Transverse colon (tissue), 4 donors: Measurements from ENCODE around the gene AIFM2.

Experiments used
- CTCF ChIP-seq, 5 experiments: fragments of 200-600 bp in 3 of 5; fragments of 450-650 bp in 2 of 5; sonication (generic) in 3 of 5; IDR thresholded peaks; 1 replicate in 2 of 5; 2 replicates in 3 of 5; pipeline ENCODE4 v1.5.1; 2016 to 2017; ENCODE audit warnings: antibody characterized with exemption in 5 of 5, inconsistent platforms in 3 of 5, mild to moderate bottlenecking in 2 of 5, moderate library complexity in 1 of 5
- EP300 ChIP-seq: sonication (generic); formaldehyde crosslinking; IDR thresholded peaks from one replicate; pipeline ENCODE4 v1.6.1; 2017; ENCODE audit warnings: antibody characterized with exemption, low read depth
- POLR2A ChIP-seq: fragments of 450-650 bp; IDR thresholded peaks from one replicate; pipeline ENCODE4 v1.6.1; 2016; ENCODE audit warnings: antibody characterized with exemption, mild to moderate bottlenecking, moderate library complexity
- POLR2AphosphoS5 ChIP-seq, 3 donors: sonication (generic); formaldehyde crosslinking; IDR thresholded peaks; one replicate each; pipeline ENCODE4 v1.6.1; 2016; ENCODE audit warnings: antibody characterized with exemption in 3 of 3

GRCh38 chr10:70132098-70133029 is at the start of gene AIFM2:
- TF ChIP-seq CTCF (IDR thresholded peaks at IDR 0.05) (peak in 2 of 5 experiments; percentile 5 to 39), POLR2A (peak; percentile 86), POLR2AphosphoS5 (IDR thresholded peaks at IDR 0.05) (peak; percentile 58 to 91 (median 91)), EP300 (peak; percentile 67)
